Ovary (tissue), 3 donors: ENCODE measurements around the gene DLL1.

Source experiments
- CTCF ChIP-seq, 3 donors: fragments of 450-650 bp in 2 of 3; fragments of 200-600 bp in 1 of 3; IDR thresholded peaks; one replicate each; pipeline versions ENCODE4 v1.5.1 to v1.8.0; 2016 to 2022; ENCODE audit warnings: antibody characterized with exemption in 3 of 3, mild to moderate bottlenecking in 1 of 3
- EP300 ChIP-seq: sonication (generic); formaldehyde crosslinking; IDR thresholded peaks from one replicate; pipeline ENCODE4 v1.6.1; 2017; ENCODE audit warnings: antibody characterized with exemption
- POLR2A ChIP-seq: fragments of 450-650 bp; IDR thresholded peaks from one replicate; pipeline ENCODE4 v1.6.1; 2017; ENCODE audit warnings: antibody characterized with exemption, mild to moderate bottlenecking, moderate library complexity
- donor health status: DM: no; HTN: no; CAD: no.

DNA sequence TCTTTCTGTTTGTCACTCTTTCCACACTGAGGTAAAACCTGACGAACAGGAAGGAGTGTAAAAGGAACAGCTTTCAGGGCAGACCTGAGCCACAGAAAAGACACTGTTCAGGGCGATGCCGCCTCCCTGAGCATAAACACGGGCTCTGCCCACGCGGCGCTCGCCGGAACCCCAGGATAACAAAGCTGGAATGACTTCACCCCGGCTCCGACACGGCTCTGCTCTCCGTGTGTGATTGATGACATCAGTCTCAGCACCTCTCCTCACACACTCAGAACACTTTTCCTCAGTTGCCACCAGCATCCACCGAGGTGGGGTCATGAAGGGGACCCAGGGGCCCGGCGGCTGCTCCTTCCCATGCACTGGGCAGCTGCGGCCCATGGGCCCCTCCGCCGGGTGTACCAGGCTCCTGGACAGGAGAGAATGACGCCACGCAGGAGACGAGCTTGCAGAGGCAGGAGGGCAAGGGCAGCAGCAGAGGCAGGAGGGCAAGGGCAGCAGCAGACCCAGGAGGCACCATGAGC is 43.6 kb downstream of the DLL1 start:
- no peak for TF ChIP-seq CTCF (IDR thresholded peaks at IDR 0.05)
- TF ChIP-seq POLR2A, result no peak
- TF ChIP-seq EP300, result no peak
